Activated CD4-positive, alpha-beta T cell treated with anti-CD3 and anti-CD28 coated beads, Interleukin-2, amount 50 U/mL, for 16 hours (primary cell): ENCODE results near the gene IFT122.

ENCODE experiments used
- DNase-seq: peaks from one replicate; pipeline ENCODE4 v3.0.0-alpha.2; 2020

The IFT122 gene

DNA sequence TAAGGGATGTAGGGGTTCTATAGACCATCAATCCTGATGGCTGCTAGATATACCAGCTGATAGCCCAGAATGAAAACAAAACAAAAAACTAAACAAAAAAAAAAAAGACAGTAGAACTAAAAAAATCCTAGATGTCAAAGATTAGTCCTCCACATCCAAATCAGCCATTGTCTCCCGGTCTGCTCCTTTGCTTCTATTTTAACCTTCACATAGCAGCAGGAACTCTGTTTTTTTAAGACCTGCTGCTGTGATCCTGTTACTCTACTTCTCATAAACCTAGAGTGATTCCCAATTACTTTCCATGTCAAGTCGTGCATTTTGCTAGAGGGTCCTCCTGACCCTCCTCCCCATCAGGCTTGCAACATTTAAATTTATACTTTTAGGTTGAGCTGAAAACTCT is 2.5 kb downstream of the IFT122 start:
- DNase-seq: no peak

- no peak for DNase-seq
Observed at GRCh38 chr3:129442947-129443346, 2.9 kb downstream of the IFT122 start.

DNA sequence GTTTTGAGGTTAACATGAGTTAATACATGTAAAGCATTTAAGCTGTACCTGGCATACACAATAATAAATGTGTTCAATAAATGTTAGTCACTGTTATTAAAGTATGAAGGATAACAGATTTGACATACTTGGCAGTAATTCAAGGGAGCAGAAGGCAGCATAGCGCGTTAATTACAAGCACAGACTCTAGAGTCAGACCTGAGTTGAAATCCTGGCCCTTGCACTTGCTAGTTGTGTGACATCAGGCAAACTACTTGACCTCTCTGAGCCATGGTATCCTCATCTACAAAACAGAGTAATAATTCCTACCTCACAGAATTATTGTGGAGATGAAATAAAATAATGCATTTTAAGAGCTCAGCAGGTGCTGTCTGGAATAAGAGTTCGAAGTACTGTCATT is 5.4 kb downstream of the IFT122 start:
- DNase-seq: no peak

DNA sequence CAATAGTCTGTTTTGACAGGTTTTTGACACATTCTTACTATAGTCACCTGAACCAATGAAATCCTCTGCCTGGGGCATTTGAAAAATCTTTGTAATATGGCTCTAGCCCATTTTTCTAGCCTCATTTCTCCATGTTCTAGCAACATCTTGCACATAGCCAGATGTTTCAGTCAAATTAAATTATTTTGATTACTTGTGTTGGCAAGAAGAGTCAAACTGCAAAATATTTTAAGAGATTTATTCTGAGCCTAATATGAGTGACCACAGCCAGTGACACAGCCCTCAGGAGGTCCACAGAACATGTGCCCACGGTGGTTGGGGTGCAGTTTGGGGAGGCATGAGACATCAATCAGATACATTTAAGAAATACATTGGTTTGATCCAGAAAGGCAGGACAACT is 6.9 kb downstream of the IFT122 start:
- DNase-seq: no peak

DNA sequence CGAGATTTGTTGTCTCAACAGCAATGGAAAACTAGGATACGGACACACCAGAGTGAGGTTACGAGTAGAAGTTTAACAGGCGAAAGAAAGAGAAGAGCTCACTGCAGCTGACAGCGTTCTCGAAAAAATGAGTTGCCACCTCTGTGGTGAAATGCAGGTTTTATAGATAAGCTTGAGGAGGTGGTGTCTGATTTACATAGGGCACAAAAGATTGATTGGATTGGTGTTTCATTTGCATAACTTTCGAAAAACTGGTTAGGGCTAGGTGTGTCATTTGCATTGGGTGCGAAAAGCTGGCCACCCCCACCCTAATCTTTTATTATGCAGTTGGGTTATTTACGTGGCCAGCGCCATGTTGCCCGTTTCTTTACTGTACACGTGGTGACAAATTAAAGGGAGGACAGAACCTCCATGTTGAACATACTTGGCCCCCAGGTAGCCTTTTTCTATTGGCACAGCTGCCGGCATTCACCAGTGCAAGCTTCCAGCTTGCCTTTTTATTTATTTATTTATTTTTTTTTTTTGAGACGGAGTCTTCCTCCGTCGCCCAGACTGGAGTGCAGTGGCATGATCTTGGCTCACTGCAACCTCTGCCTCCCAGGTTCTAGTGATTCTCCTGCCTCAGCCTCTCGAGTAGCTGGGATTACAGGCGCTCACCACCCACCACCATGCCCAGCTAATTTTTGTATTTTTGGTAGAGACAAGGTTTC is 8.3 kb downstream of the IFT122 start:
- no peak for DNase-seq

DNA sequence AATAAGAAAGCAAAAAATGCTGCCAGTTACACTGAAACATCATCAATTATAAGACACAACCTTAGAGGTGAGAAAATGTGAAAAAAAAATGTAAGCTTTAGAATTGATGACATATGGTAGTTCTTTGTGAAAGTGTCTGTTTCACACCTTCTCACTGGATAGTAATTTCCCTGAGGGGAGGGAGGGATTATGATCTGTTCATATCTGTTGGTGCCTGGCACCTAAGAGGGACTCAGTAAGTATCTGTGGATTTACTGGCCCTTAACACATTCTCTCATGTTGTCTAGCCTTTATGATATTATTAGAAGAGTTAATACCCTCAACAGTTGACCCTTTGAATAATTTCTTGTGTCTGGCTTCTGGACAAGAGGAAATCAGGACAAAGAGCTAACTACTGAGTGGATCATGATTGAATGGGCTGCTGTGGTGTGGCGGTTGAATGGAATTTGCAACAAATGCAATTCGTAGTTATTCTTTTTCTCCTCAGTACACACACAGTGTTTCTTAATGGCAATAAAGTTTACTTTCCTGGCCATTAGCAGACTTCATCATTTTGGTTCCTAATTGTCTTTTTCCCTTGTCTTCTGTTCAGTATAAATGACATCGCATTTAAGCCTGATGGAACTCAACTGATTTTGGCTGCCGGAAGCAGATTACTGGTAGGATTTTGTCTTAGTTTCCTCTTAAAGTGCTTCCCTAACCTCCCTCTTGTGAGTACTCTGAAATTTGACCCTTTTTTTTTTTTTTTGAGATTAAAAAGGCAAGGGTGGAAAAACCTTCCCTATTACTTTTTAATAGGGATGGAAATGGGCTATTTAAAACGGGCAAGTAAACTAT is 9.5 kb downstream of the IFT122 start:
- no peak for DNase-seq

DNA sequence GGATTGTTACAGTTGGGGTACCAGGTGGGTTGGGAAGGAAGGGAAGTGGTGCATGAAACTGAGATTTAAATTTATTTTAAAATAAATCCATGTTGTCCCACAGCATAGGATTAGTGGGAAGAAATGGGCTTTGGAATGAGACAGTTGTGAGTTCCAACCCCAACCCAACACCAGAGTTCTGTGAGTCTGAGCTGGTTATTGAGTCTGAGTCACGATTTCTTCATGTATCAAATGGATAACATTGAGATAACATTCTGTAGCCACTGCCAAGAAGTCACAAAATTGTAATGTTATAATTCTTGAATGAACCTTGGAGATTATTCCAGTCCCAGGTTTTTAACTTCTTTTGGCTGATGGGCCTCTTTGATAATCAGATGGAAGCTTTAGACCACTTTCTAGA is 13.7 kb downstream of the IFT122 start:
- no peak for DNase-seq

GRCh38 chr3:129460155-129460554 is 20.1 kb downstream of the IFT122 start:
- DNase-seq: no peak

DNA sequence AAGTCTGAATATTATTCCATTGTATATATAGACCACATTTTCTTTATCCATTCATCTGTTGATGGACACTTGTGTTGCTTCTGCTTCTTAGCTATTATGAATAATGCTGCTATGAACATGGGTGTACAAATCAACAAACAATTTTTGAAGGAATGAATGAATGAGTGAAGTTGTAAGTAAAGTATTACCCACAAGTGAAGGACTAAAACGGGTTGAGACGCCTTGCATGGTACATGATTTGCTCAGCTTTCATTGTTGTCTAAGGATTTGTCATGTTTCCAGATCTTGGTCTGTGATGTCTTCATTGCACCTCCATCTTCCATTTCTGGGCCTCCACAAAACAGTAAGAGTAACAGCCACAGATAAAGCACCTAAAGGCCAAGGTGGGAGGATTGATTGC is 20.5 kb downstream of the IFT122 start:
- DNase-seq: no peak

DNA sequence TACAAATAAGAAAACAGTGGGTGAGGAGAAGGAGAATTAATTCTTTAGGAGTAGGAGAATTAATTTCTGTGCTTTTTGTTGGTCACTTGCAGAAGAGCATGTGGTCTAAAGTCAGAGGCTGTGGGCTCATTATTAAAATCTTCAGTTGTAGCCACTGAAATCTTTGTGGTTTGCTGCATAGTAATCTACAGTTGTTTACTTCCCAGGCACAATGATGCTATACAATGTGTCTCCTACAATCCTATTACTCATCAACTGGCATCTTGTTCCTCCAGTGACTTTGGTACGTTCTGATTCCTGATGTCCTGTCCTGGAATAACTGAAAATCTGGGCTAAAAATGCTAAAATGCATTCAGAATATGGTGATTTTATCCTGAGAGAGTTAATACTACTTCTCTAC is 21.0 kb downstream of the IFT122 start:
- DNase-seq: no peak

- DNase-seq: no peak
Observed at GRCh38 chr3:129461461-129462146, 21.6 kb downstream of the IFT122 start.

- DNase-seq: no peak
Observed at GRCh38 chr3:129462361-129462968, 22.4 kb downstream of the IFT122 start.

DNA sequence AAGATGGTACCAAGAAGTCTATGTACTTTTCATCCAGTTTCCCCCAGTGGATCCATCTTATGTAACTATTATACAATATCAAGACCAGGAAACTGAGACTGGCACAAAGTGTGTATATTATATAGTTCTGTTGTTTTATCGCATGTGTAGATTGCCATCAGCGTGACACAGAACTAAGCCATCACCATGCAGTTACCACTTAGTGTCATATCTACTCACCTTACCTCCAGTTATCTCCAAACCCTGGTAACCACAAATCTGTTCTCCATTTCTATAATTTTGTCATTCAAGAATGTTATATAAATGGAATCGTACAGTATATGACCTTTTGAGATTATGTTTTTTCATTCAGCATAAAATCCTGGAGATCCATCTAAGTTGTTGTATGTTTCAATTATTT is 23.1 kb downstream of the IFT122 start:
- DNase-seq: no peak

DNA sequence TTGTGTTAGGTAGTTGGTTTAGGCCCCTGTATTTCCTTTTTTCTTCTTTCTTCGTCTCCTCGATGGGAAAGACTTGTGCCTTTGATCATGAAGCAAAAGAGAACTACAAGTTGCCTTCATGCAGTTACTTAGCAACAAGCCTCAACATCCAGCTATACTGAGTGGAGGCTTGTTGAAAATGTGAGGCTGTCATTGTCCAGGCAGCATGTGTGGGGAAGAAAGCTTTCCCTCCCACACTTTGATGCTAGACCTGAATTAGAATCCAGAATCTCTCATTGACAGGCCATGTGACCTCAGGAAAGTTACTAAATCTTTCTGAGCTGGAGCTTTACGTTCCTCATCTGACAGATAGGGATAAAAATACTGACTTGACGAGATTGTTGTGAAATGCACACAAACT is 23.7 kb downstream of the IFT122 start:
- DNase-seq: no peak

GRCh38 chr3:129467932-129468331 is 27.9 kb downstream of the IFT122 start:
- DNase-seq: no peak

GRCh38 chr3:129469026-129469425 is 29.0 kb downstream of the IFT122 start:
- DNase-seq: no peak

GRCh38 chr3:129470861-129471260 is 30.8 kb downstream of the IFT122 start:
- DNase-seq: no peak

DNA sequence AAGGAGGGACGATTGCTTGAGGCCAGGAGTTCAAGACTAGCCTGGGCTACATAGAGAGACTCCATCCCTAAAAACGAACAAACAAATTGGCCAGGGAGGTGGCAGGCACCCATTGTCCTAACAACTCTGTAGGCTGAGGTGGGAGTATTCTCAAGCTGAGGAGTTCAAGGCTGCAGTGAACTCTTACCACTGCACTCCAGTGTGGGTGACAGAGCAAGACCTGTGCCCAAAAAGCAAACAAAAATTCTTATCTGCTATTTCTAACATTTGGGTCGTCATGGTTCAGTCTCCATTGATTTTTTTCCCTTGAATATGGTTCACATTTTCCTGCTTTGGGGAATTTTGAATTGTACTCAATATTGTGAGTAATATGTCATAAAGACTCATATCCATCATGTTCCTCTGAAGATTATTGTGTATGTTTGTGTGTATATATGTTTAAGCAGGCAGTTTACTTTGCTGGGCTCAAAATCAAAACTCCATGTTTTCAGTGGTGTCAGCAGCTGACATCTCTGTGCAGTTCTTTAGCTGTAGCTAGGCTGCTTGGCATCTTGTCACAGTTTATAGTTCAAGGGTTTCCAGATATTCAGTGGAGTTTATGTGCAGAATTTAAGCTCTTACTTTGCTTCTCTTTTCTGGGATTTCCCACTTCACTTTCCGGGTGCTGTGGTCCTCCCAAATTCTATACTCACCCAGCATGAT is 33.2 kb downstream of the IFT122 start:
- no peak for DNase-seq

DNA sequence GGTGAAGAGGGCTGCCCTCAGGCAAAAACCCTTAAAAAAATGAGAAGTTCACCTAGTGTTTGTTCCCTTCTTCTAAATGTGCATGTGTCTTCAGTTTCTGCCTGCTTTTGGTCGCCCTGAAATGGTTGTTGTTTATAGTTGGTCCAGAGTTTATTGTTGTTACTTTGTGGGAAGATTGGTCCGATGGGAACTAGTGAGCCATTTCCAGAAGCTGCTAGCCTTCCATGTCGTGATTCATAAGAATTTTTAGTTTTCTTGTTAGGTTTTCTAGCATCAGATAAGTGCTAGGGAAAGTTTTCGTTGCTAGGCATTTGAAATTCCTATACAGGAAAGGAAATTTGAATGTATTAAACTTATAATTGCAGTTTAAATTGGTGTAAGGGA is 33.7 kb downstream of the IFT122 start:
- DNase-seq: no peak

- DNase-seq: no peak
Observed at GRCh38 chr3:129474984-129475804, 35.2 kb downstream of the IFT122 start.

GRCh38 chr3:129475863-129476262 is 35.8 kb downstream of the IFT122 start:
- no peak for DNase-seq

GRCh38 chr3:129476586-129476985 is 36.6 kb downstream of the IFT122 start:
- DNase-seq: no peak
